Endothelial cell of umbilical vein (primary cell): Measurements from ENCODE around the gene ACLY. TPM values are rescaled to one million over a fixed set of nuclear protein-coding genes. Genes with fewer than 3 reads are reported as not detected.

Experiments
- BruUV-seq: library from RNA; stranded (reverse); fragments of 400-500 nt; replicated peaks from 2 replicates; lab custom pipeline; 2021; lab: Mats Ljungman, UMichigan
- CTCF ChIA-PET: fragments of 300-600, 350-600 bp; sonication (Branson Sonifier 250); formaldehyde crosslinking; loops from one replicate; lab custom pipeline; 2021; ENCODE audit warnings: antibody characterized with exemption, inconsistent platforms; lab: Charles Lee
- POLR2A ChIA-PET: fragments of 300-600, 350-600 bp; sonication (Branson Sonifier 250); formaldehyde crosslinking; loops from one replicate; lab custom pipeline; 2021; ENCODE audit warnings: antibody characterized with exemption, inconsistent platforms; lab: Charles Lee
- DNase-seq: peaks from one replicate; pipeline ENCODE4 v3.0.0-alpha.2; 2011; ENCODE audit warnings: low read depth, low spot score
- FAIRE-seq: peaks from 2 replicates; lab custom pipeline; 2011; peaks lifted over from hg19 to GRCh38; lab: Jason Lieb, UNC
- H2AFZ ChIP-seq: 2 replicates; pipeline ENCODE4 v1.6.0; 2012; ENCODE audit warnings: low read depth, low read length, control low read depth, inconsistent platforms
- H3K27ac ChIP-seq: 2 replicates; pipeline ENCODE4 v1.5.1; 2011; ENCODE audit warnings: low read depth, mild to moderate bottlenecking, control low read depth, low read length, moderate library complexity; ENCODE audit not compliant: insufficient read depth
- H3K27me3 ChIP-seq, 2 experiments: 2 replicates each; pipeline versions ENCODE4 v1.6.0 to v1.6.1; 2011; ENCODE audit warnings: low read length in 2 of 2, mixed read lengths in 1 of 2; ENCODE audit not compliant: control insufficient read depth in 2 of 2, insufficient read depth in 2 of 2
- H3K36me3 ChIP-seq, 2 experiments: 2 replicates in 1 of 2; 3 replicates in 1 of 2; pipeline ENCODE4 v1.5.1; 2011; ENCODE audit warnings: low read length in 2 of 2, mild to moderate bottlenecking in 1 of 2, moderate library complexity in 1 of 2; ENCODE audit not compliant: control insufficient read depth in 2 of 2, insufficient read depth in 2 of 2; ENCODE audit errors: extremely low read depth in 1 of 2
- H3K4me1 ChIP-seq: 3 replicates; pipeline ENCODE4 v1.5.1; 2011; ENCODE audit warnings: mild to moderate bottlenecking, low read length; ENCODE audit not compliant: control insufficient read depth, insufficient read depth; ENCODE audit errors: extremely low read depth
- H3K4me2 ChIP-seq: 2 replicates; pipeline ENCODE4 v1.6.1; 2011; ENCODE audit warnings: low read length, control low read depth, mixed read lengths; ENCODE audit not compliant: insufficient read depth
- H3K4me3 ChIP-seq, 3 experiments: fragments of 200-600 bp in 1 of 3; sonication (generic), shearing (Covaris generic) in 1 of 3; replicated peaks in 1 of 3; 2 replicates each; pipeline ENCODE4 v1.5.1; 2011 to 2016; ENCODE audit warnings: control low read depth in 3 of 3, low read length in 3 of 3, mild to moderate bottlenecking in 2 of 3, inconsistent platforms in 1 of 3, low read depth in 1 of 3, moderate library complexity in 1 of 3; ENCODE audit not compliant: insufficient read depth in 1 of 3
- H3K79me2 ChIP-seq: 2 replicates; pipeline ENCODE4 v1.6.0; 2012; ENCODE audit warnings: low read length, inconsistent platforms; ENCODE audit not compliant: control insufficient read depth, insufficient read depth
- H3K9ac ChIP-seq: replicated peaks from 2 replicates; pipeline ENCODE3; 2011; ENCODE audit warnings: low read length, control low read depth; ENCODE audit not compliant: insufficient read depth; ENCODE audit errors: extremely low read depth
- H3K9me1 ChIP-seq: replicated peaks from 3 replicates; pipeline ENCODE4 v1.6.0; 2011; ENCODE audit warnings: mild to moderate bottlenecking, low read length; ENCODE audit not compliant: control insufficient read depth, insufficient read depth; ENCODE audit errors: extremely low read depth
- H3K9me3 ChIP-seq: replicated peaks from 2 replicates; pipeline ENCODE4 v1.5.1; 2012; ENCODE audit warnings: low read length, inconsistent platforms; ENCODE audit not compliant: control insufficient read depth, insufficient read depth
- H4K20me1 ChIP-seq: replicated peaks from 2 replicates; pipeline ENCODE3; 2011; ENCODE audit warnings: mild to moderate bottlenecking, low read length; ENCODE audit not compliant: control insufficient read depth, insufficient read depth; ENCODE audit errors: extremely low read depth
- CTCF ChIP-seq, 2 donors: IDR thresholded peaks; 1 replicate in 1 of 2; 2 replicates in 1 of 2; pipeline ENCODE4 v1.5.1; 2011; ENCODE audit warnings: low read length in 2 of 2, mild to moderate bottlenecking in 2 of 2, moderate library complexity in 2 of 2, control low read depth in 1 of 2, inconsistent platforms in 1 of 2, low read depth in 1 of 2; ENCODE audit not compliant: insufficient read depth in 1 of 2; ENCODE audit errors: extremely low read depth in 1 of 2
- EZH2 ChIP-seq: IDR thresholded peaks from 2 replicates; pipeline ENCODE4 v1.6.1; 2012; ENCODE audit warnings: borderline replicate concordance, low read depth, mild to moderate bottlenecking, moderate library complexity, low read length, inconsistent platforms; ENCODE audit not compliant: severe bottlenecking
- FOS ChIP-seq: IDR thresholded peaks from 2 replicates; pipeline ENCODE4 v1.6.1; 2011; ENCODE audit warnings: mild to moderate bottlenecking, low read length, moderate library complexity, borderline replicate concordance; ENCODE audit not compliant: insufficient read depth
- GATA2 ChIP-seq: IDR thresholded peaks from 2 replicates; pipeline ENCODE4 v1.7.0; 2011; ENCODE audit warnings: low read depth, mild to moderate bottlenecking, moderate library complexity, mixed read lengths, low read length; ENCODE audit not compliant: insufficient read length, insufficient read depth
- JUN ChIP-seq: IDR thresholded peaks from 2 replicates; pipeline ENCODE4 v1.6.1; 2011; ENCODE audit warnings: borderline replicate concordance, low read depth; ENCODE audit not compliant: insufficient read length, insufficient read depth
- MAX ChIP-seq: IDR thresholded peaks from 2 replicates; pipeline ENCODE4 v1.6.1; 2011; ENCODE audit not compliant: insufficient read depth, insufficient read length
- MYC ChIP-seq: IDR thresholded peaks from one replicate; pipeline ENCODE4 v1.6.1; 2011; ENCODE audit warnings: mild to moderate bottlenecking, low read depth, low read length
- POLR2A ChIP-seq: IDR thresholded peaks from 2 replicates; pipeline ENCODE4 v1.6.1; 2012; ENCODE audit warnings: low read depth, mild to moderate bottlenecking, control low read depth, low read length
- POLR2AphosphoS5 ChIP-seq: IDR thresholded peaks from 2 replicates; pipeline ENCODE4 v1.6.1; 2012; ENCODE audit warnings: low read depth, mild to moderate bottlenecking, control low read depth, low read length, moderate library complexity; ENCODE audit not compliant: insufficient read depth
- dilution Hi-C: fragments of 300-500 bp; cut with MboI; formaldehyde crosslinking; loops from one replicate; pipeline ENCODE4 v1.15.0; 2019; ENCODE audit warnings: low sequenced_read_pairs; ENCODE audit not compliant: extremely low pct_ligation_motif_present
- intact Hi-C: fragments of 100-400 bp; cut with micrococcal nuclease; formaldehyde crosslinking; loops from one replicate; pipeline ENCODE4 v1.10.0; 2022
- polyA plus RNA-seq, 4 experiments: library from polyadenylated mRNA; depleted of rRNA in 3 of 4; stranded (reverse) in 3 of 4; unstranded in 1 of 4; fragments of >200 nt; gene quantifications; 2 replicates each; pipeline versions ENCODE4 v1.2.1 to v1.2.3, GENCODE V29; 2011 to 2012; ENCODE audit warnings: missing spikeins in 1 of 4
- total RNA-seq: library from RNA; stranded (reverse); gene quantifications from 2 replicates; pipeline ENCODE4 v1.2.3, GENCODE V29; 2021

Gene ACLY
- total and polyA plus RNA-seq, 2 donors (not counting 3 experiments of a cell fraction or from before 2014, with no cell fraction given) = 174 to 324 TPM

- H2AFZ ChIP-seq = no peak overlapping the region
- no peak overlapping the region for H3K4me3 ChIP-seq
- H4K20me1 ChIP-seq = no peaks in the 10 kb centered on the region
- H3K4me2 ChIP-seq = no peak overlapping the region
- no peaks in the 10 kb centered on the region for H3K9me3 ChIP-seq
- no peak for TF ChIP-seq GATA2
- TF ChIP-seq EZH2 = no peak
- TF ChIP-seq MYC = no peak
- no peak for TF ChIP-seq CTCF (IDR thresholded peaks at IDR 0.05; ENCODE audit: extremely low read depth in 1 of 2, insufficient read depth in 1 of 2, low read depth in 1 of 2, low read length in 2 of 2)
- TF ChIP-seq MAX = no peak
- TF ChIP-seq FOS = no peak
- TF ChIP-seq JUN = no peak
- no peak for TF ChIP-seq POLR2AphosphoS5
- no peak for TF ChIP-seq POLR2A
- dilution Hi-C loops (no loop called here), intact Hi-C loops (no loop called here)
- CTCF ChIA-PET = interaction anchor here (1.1 kb wide), 1 partner anchor 68 kb away, joined by 5 read pairs; no protein-coding TSS in a partner anchor
- H3K27me3 ChIP-seq = no peaks in the 10 kb centered on the region
- no peaks in the 10 kb centered on the region for H3K4me1 ChIP-seq
- no peak overlapping the region for H3K27ac ChIP-seq
- BruUV-seq = no TSS peak
- DNase-seq (no peak), FAIRE-seq (no peak)
- H3K79me2 ChIP-seq = peaks cover 16% of the 10 kb centered on the region
- no peaks in the 10 kb centered on the region for H3K9me1 ChIP-seq
- no peak overlapping the region for H3K9ac ChIP-seq
- H3K36me3 ChIP-seq = peaks cover 51 to 64% of the 10 kb centered on the region in 2 experiments
- POLR2A ChIA-PET = no interaction called here
Observed at GRCh38 chr17:41892021-41892376, 26.8 kb downstream of the ACLY start.
